SH-SY5Y (cell line): ENCODE data around the gene MVK.

Experiments
- GATA2 ChIP-seq: IDR thresholded peaks from 2 replicates; pipeline ENCODE4 v1.6.1; 2011; ENCODE audit warnings: mild to moderate bottlenecking, low read depth, low read length
- GATA3 ChIP-seq: IDR thresholded peaks from 2 replicates; pipeline ENCODE4 v1.6.1; 2011; ENCODE audit warnings: low read depth, mild to moderate bottlenecking, low read length, moderate library complexity

- TF ChIP-seq GATA2 (no peak), GATA3 (no peak)
These were observed 24.8 kb downstream of the MVK start for GRCh38 chr12:109598428-109598854.
